Stimulated activated CD4-positive, alpha-beta T cell treated with anti-CD3 and anti-CD28 coated beads, Interleukin-12 subunit alpha, Interleukin-12 subunit beta, amount 100 ng/mL, for 48 hours (primary cell): ENCODE measurements around the gene PCYT2.

Source experiments
- DNase-seq, 3 donors: peaks; one replicate each; pipeline ENCODE4 v3.0.0-alpha.2; 2020; ENCODE audit warnings: low read depth in 2 of 3, low spot score in 1 of 3

Gene PCYT2

GRCh38 chr17:81902023-81902652 is 9.1 kb downstream of the PCYT2 start, which contains the start of gene NPB:
Gene NPB, plus strand, starts transcription at chr17:81902238. Its CDS starts 40 bp downstream, at chr17:81902278.
- no peak for DNase-seq

GRCh38 chr17:81901167-81902022 is 9.8 kb downstream of the PCYT2 start:
- no peak for DNase-seq

- DNase-seq, result no peak
These were observed 10.9 kb downstream of the PCYT2 start for GRCh38 chr17:81900181-81900820.

- DNase-seq, result no peak
These were observed 11.6 kb downstream of the PCYT2 start for GRCh38 chr17:81899514-81900166.

GRCh38 chr17:81898885-81899284 is 12.3 kb downstream of the PCYT2 start:
- DNase-seq, result no peak

- DNase-seq, result no peak
These were observed 13.0 kb downstream of the PCYT2 start for GRCh38 chr17:81898029-81898866.

GRCh38 chr17:81895400-81895799 is 15.8 kb downstream of the PCYT2 start:
- no peak for DNase-seq

- no peak for DNase-seq
These were observed 20.0 kb downstream of the PCYT2 start for GRCh38 chr17:81891303-81891552.

- DNase-seq, result no peak
These were observed 20.5 kb downstream of the PCYT2 start for GRCh38 chr17:81890447-81891302.

- DNase-seq, result no peak
These were observed 21.6 kb downstream of the PCYT2 start for GRCh38 chr17:81889602-81890001.

- no peak for DNase-seq
These were observed 22.1 kb downstream of the PCYT2 start for GRCh38 chr17:81888988-81889595.

- no peak for DNase-seq
These were observed 22.9 kb downstream of the PCYT2 start for GRCh38 chr17:81888105-81888987.

GRCh38 chr17:81885869-81886548 is 25.2 kb downstream of the PCYT2 start:
- no peak for DNase-seq

- no peak for DNase-seq
These were observed 25.7 kb downstream of the PCYT2 start for GRCh38 chr17:81885454-81885853.

- DNase-seq, result no peak
These were observed 26.2 kb downstream of the PCYT2 start for GRCh38 chr17:81884968-81885367.

GRCh38 chr17:81884520-81884919 is 26.7 kb downstream of the PCYT2 start:
- no peak for DNase-seq

- no peak for DNase-seq
These were observed 32.1 kb downstream of the PCYT2 start for GRCh38 chr17:81879121-81879520.

GRCh38 chr17:81878294-81878693 is 32.9 kb downstream of the PCYT2 start:
- DNase-seq, result no peak
